Measurements from ENCODE around the gene SMIM13.

GRCh38 chr6:11083491-11083890 lies 10.1 kb upstream of the SMIM13 start:
- TF ChIP-seq CTCF (IDR thresholded peaks at IDR 0.05; ENCODE audit: insufficient read depth, low read length, poor library complexity, severe bottlenecking) (no peak), EZH2phosphoT487 (conservative IDR thresholded peaks at IDR 0.05; ENCODE audit: low read length) (no peak)

All from SU-DHL-6 (cell line).